Adrenal gland (tissue), 12 donors: ENCODE data around the gene CACNA1G. TPM values are rescaled to one million over a fixed set of nuclear protein-coding genes. Genes with fewer than 3 reads are reported as not detected.

Experiments used
- DNase-seq, 7 donors: peaks; one replicate each; pipeline ENCODE4 v3.0.0-alpha.2; 2019 to 2020
- H3K27ac ChIP-seq, 5 donors: fragments of 200-600 bp; sonication (generic) in 4 of 5; 1 replicate in 3 of 5; 2 replicates in 2 of 5; pipeline versions ENCODE4 v1.5.1 to v1.8.0; 2016 to 2020; ENCODE audit warnings: mild to moderate bottlenecking in 1 of 5
- H3K27me3 ChIP-seq: fragments of 200-600 bp; 2 replicates; pipeline ENCODE4 v1.8.0; 2021
- H3K36me3 ChIP-seq, 2 donors: fragments of 200-600 bp; replicated peaks in 1 of 2; 1 replicate in 1 of 2; 2 replicates in 1 of 2; pipeline versions ENCODE4 v1.5.1 to v1.8.0; 2018 to 2022
- H3K4me1 ChIP-seq, 2 donors: fragments of 200-600 bp; replicated peaks in 1 of 2; 1 replicate in 1 of 2; 2 replicates in 1 of 2; pipeline versions ENCODE4 v1.5.1 to v1.8.0; 2018 to 2021
- H3K4me3 ChIP-seq, 4 donors: fragments of 200-600 bp; sonication (generic) in 3 of 4; one replicate each; pipeline ENCODE4 v1.5.1; 2016 to 2018
- H3K9me3 ChIP-seq, 3 donors: fragments of 200-600 bp; sonication (generic) in 1 of 3; replicated peaks in 1 of 3; 1 replicate in 2 of 3; 2 replicates in 1 of 3; pipeline versions ENCODE4 v1.5.1 to v1.8.0; 2016 to 2021
- POLR2A ChIP-seq, 2 donors: fragments of 450-650 bp; IDR thresholded peaks; one replicate each; pipeline ENCODE4 v1.6.1; 2017; ENCODE audit warnings: antibody characterized with exemption in 2 of 2, mild to moderate bottlenecking in 2 of 2, moderate library complexity in 1 of 2
- WGBS, 4 donors: extraction: QIAGEN DNeasy Blood & Tissue Kit in 2 of 4; methylation state at CpG; one replicate each; pipeline versions ENCODE4 v1.1.5 to v1.1.7; 2013 to 2017; 5-methylcytosine and 5-hydroxymethylcytosine counted together
- intact Hi-C, 2 donors: fragments of 100-400 bp; cut with DNase I; formaldehyde crosslinking; loops; one replicate each; pipeline versions ENCODE4 v1.14.1 to v1.15.0; 2022 to 2023
- polyA plus RNA-seq, 3 donors: library from polyadenylated mRNA; stranded (reverse); fragments of 200-250 nt in 2 of 3; fragments of 350-450 nt in 1 of 3; fragmentation: Illumina TruSeq in 1 of 3; extraction: RNeasy Lipid Tissue Mini Kit (QIAGEN cat#74804) in 1 of 3; gene quantifications; one replicate each; pipeline ENCODE4 v1.2.3, GENCODE V29; 2013 to 2014
- total RNA-seq, 9 donors: library from RNA; depleted of rRNA in 4 of 9; stranded (reverse); fragments of >200 nt in 4 of 9; fragments of 120-200 nt in 1 of 9; fragmentation: NEBNext Ultra II Directional in 1 of 9; extraction: Animal tissue kit (Norgen Biotek cat#: 25700) in 1 of 9; gene quantifications; one replicate each; pipeline versions ENCODE4 v1.1.0 to v1.2.4, GENCODE V29; 2013 to 2023
- TF ChIP-seq, protein P1 (sequence below), 6 experiments: fragments of 450-650 bp in 4 of 6; fragments of 200-600 bp in 2 of 6; sonication (generic) in 1 of 6; IDR thresholded peaks; 1 replicate in 5 of 6; 2 replicates in 1 of 6; pipeline versions ENCODE4 v1.5.1 to v1.8.0; 2016 to 2021; ENCODE audit warnings: antibody characterized with exemption in 6 of 6, mild to moderate bottlenecking in 2 of 6, moderate library complexity in 1 of 6
- donor health status: healthy with polysubstance abuse.
- donor health status: Bipolar disorder and iron deficiency.
- donor health status: DM: yes; HTN: yes; CAD: no.
- donor health status: DM: no; HTN: no; CAD: no.
- donor health status: DM: no; HTN: no; CAD: no.
- donor health status: DM: yes; HTN: yes; CAD: no.

Gene CACNA1G
- total and polyA plus RNA-seq, 12 donors, result 0.05 to 2.6 (median 0.14) TPM; not detected in 1

DNA sequence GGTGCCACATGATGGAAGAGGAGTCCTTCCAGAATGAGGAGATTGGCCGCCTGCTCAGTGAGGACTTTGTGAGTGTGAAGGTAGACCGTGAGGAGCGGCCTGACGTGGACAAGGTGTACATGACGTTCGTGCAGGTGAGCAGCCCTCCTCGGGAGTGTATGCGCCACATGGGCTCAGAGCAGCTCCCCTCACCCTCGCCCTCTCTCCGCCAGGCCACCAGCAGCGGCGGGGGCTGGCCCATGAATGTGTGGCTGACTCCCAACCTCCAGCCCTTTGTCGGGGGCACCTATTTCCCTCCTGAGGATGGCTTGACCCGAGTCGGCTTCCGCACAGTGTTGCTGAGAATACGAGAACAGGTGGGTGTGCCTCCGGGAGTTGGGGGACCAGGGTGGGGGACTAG, 11.7 kb upstream of the CACNA1G start:
- TF ChIP-seq, protein P1, sequence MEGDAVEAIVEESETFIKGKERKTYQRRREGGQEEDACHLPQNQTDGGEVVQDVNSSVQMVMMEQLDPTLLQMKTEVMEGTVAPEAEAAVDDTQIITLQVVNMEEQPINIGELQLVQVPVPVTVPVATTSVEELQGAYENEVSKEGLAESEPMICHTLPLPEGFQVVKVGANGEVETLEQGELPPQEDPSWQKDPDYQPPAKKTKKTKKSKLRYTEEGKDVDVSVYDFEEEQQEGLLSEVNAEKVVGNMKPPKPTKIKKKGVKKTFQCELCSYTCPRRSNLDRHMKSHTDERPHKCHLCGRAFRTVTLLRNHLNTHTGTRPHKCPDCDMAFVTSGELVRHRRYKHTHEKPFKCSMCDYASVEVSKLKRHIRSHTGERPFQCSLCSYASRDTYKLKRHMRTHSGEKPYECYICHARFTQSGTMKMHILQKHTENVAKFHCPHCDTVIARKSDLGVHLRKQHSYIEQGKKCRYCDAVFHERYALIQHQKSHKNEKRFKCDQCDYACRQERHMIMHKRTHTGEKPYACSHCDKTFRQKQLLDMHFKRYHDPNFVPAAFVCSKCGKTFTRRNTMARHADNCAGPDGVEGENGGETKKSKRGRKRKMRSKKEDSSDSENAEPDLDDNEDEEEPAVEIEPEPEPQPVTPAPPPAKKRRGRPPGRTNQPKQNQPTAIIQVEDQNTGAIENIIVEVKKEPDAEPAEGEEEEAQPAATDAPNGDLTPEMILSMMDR (IDR thresholded peaks at IDR 0.05), result no peak
- no peak for TF ChIP-seq POLR2A (IDR thresholded peaks at IDR 0.05)
- no peaks in the 10 kb centered on the region for H3K27me3 ChIP-seq
- no peak for DNase-seq
- H3K27ac ChIP-seq, result no peak overlapping the region
- no peak overlapping the region for H3K4me3 ChIP-seq
- H3K36me3 ChIP-seq, result peaks cover 0 to 9% of the 10 kb centered on the region in 2 donors
- no peaks in the 10 kb centered on the region for H3K9me3 ChIP-seq
- 89 to 98% (median 90%) methylated on average over 8 to 18 of the region's 18 CpGs for WGBS, 4 donors
- intact Hi-C loops, result loop anchor here (5.0 to 10.0 kb wide), 4 partner anchors 78 to 288 kb away; partner anchors contain the start of gene WFIKKN2 (in 2 of the 2)
- peaks cover 9 to 11% of the 10 kb centered on the region in 2 donors for H3K4me1 ChIP-seq

DNA sequence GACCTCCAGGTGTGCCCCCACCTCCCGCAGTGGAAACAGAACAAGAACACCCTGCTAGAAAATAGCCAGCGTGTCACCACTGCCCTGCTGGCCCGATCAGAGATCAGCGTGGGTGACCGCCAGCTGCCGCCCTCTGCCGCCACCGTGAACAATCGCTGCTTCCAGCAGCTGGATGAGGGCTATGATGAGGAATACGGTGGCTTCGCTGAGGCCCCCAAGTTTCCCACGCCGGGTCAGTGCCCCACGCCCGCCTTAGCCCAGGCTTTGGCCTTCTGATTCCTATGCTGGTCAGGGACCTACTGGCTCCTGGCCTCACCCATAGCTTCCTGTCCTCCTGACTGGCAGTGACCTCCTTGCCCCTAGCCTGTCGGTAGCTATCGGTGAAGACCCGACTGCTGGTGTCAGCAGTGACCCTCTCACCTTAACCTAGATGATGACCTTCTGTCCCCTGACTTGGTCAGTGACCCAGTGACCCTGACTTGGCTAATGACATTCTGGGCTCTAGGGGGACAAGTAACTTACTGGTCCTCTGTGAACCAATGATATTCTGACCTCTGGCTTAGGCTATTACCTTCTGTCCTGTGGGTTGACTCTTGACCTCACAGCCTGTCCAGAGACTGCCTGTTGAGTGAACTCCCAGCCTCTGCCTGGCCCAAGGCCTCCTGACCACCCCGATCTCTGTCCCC, 11.1 kb upstream of the CACNA1G start:
- Histone ChIP-seq H3K27ac (no peak overlapping the region), H3K4me1 (peaks cover 9 to 11% of the 10 kb centered on the region in 2 donors), H3K36me3 (peaks cover 0 to 9% of the 10 kb centered on the region in 2 donors), H3K27me3 (no peaks in the 10 kb centered on the region), H3K4me3 (no peak overlapping the region), H3K9me3 (no peaks in the 10 kb centered on the region)
- no peak for DNase-seq
- WGBS, 4 donors, result 87 to 92% (median 90%) methylated on average over 15 to 19 of the region's 19 CpGs
- TF ChIP-seq, protein P1 (IDR thresholded peaks at IDR 0.05), result no peak
- no peak for TF ChIP-seq POLR2A (IDR thresholded peaks at IDR 0.05)
- intact Hi-C loops, result loop anchor here (5.0 to 10.0 kb wide), 4 partner anchors 78 to 288 kb away; partner anchors contain the start of gene WFIKKN2 (in 2 of the 2)

DNA sequence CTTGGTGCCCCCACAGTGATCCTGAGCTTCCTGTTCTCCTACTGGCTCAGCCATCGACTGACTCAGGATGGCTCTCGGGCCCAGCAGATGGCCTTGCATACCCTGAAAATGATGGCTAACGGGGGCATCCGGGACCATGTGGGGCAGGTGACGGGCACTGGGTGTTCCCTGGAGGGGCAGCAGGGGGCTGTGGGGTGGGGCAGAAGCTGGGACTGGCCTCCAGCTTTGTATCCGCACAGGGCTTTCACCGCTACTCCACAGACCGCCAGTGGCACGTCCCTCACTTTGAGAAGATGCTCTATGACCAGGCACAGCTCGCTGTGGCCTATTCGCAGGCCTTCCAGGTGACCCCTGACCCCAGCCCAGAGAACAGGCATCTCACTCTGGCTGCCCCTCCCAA, 10.5 kb upstream of the CACNA1G start:
- peak overlapping the region in 3 of 5 donors; percentile 29 to 72 (median 38) for H3K27ac ChIP-seq
- no peak for TF ChIP-seq POLR2A (IDR thresholded peaks at IDR 0.05)
- TF ChIP-seq, protein P1 (IDR thresholded peaks at IDR 0.05), result no peak
- no peak overlapping the region for H3K4me3 ChIP-seq
- intact Hi-C loops, result loop anchor here (5.0 to 10.0 kb wide), 5 partner anchors 72 to 287 kb away; partner anchors contain the start of gene WFIKKN2 (in 2 of the 2)
- H3K9me3 ChIP-seq, result no peaks in the 10 kb centered on the region
- peaks cover 9 to 11% of the 10 kb centered on the region in 2 donors for H3K4me1 ChIP-seq
- no peaks in the 10 kb centered on the region for H3K27me3 ChIP-seq
- 89 to 93% (median 90%) methylated on average over 8 to 11 of the region's 11 CpGs for WGBS, 4 donors
- DNase-seq, result no peak
- H3K36me3 ChIP-seq, result peaks cover 0 to 9% of the 10 kb centered on the region in 2 donors

DNA sequence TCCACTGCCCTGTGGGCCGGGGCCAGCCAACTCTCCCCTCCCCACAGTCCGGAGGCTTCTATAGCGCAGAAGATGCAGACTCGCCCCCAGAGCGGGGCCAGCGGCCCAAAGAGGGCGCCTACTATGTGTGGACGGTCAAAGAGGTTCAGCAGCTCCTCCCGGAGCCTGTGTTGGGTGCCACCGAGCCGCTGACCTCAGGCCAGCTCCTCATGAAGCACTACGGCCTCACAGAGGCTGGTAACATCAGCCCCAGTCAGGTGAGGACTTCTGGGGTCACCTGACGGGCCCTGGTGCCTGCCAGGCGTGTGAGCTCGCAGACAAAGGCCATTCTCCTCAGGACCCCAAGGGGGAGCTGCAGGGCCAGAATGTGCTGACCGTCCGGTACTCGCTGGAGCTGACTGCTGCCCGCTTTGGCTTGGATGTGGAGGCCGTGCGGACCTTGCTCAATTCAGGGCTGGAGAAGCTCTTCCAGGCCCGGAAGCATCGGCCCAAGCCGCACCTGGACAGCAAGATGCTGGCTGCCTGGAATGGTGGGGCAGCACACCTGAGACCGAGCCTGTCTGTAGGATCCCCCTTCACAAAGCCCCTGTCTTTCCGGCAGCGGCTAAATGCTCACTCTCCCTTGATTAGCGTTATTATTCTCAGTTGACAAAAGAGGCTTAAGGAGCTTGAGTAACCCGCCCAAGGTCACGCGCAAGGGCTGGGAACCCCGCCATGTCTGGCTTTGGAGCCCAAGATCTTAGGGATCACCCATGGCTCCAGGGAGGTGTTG, 9.7 kb upstream of the CACNA1G start:
- Histone ChIP-seq H3K36me3 (peaks cover 0 to 9% of the 10 kb centered on the region in 2 donors), H3K4me3 (no peak overlapping the region), H3K27me3 (no peaks in the 10 kb centered on the region), H3K9me3 (no peaks in the 10 kb centered on the region), H3K4me1 (peaks cover 9 to 11% of the 10 kb centered on the region in 2 donors), H3K27ac (peak overlapping the region; percentile 16 to 72 (median 46))
- intact Hi-C loops, result loop anchor here in 1 of 2 donors (5.0 kb wide), 2 partner anchors 71 to 146 kb away; no protein-coding TSS in a partner anchor
- peak; percentile 82 to 94 (median 92) for DNase-seq
- WGBS, 4 donors, result 48 to 63% (median 54%) methylated on average over 6 to 32 of the region's 32 CpGs
- no peak for TF ChIP-seq POLR2A (IDR thresholded peaks at IDR 0.05)
- TF ChIP-seq, protein P1 (IDR thresholded peaks at IDR 0.05), result peak; percentile 71 to 94 (median 84)
